OCI-LY3 (cell line): ENCODE results near the gene CASS4.

ENCODE experiments used
- CTCF ChIP-seq: fragments of 200-600, 300-600 bp; sonication (generic); IDR thresholded peaks from 2 replicates; pipeline ENCODE4 v1.5.1; 2014; ENCODE audit warnings: antibody characterized with exemption, low read length, low read depth
- EZH2phosphoT487 ChIP-seq: fragments of 200-600 bp; shearing (Covaris generic); IDR thresholded peaks from 2 replicates; pipeline ENCODE4 v1.6.1; 2018; ENCODE audit warnings: antibody characterized with exemption, mixed run types, low read depth

- TF ChIP-seq CTCF (no peak), EZH2phosphoT487 (no peak)
These were observed 89.1 kb downstream of the CASS4 start for GRCh38 chr20:56501116-56501515.
